ENCODE results near the gene RAB11FIP4.

Gene RAB11FIP4

DNA sequence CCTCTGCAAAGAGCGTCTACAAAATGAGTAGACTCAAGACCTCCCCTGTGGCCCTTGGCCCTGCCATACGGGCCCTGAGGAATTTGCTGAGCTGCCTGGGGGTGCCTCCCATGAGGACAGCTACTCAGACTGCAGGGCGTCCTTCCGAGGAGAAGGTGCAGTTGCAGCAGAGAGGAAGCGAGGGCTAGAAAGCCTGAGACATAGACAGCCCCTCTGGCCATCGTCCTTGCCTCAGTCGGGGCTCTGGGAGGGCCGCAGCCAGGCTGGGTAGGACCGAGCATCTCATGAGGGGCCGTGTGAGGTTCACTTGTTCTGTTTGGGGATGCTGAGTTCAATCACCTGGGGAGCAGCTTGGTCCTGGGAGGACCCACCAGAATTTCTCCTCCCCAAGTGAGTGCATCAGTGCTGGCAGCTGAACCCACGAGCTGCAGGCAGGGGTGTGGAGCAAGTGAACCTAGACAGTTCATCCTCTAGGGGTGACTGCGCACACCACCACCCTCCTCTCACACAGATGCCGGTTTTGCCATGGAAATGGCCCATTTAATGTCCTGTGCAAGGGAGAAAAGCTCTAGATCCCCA is 20.3 kb downstream of the RAB11FIP4 start:
- no peak for DNase-seq

- no peak for DNase-seq
Measured at GRCh38 chr17:31412511-31412910, 21.0 kb downstream of the RAB11FIP4 start.

GRCh38 chr17:31413081-31413799 is 21.8 kb downstream of the RAB11FIP4 start:
- DNase-seq, result no peak

DNA sequence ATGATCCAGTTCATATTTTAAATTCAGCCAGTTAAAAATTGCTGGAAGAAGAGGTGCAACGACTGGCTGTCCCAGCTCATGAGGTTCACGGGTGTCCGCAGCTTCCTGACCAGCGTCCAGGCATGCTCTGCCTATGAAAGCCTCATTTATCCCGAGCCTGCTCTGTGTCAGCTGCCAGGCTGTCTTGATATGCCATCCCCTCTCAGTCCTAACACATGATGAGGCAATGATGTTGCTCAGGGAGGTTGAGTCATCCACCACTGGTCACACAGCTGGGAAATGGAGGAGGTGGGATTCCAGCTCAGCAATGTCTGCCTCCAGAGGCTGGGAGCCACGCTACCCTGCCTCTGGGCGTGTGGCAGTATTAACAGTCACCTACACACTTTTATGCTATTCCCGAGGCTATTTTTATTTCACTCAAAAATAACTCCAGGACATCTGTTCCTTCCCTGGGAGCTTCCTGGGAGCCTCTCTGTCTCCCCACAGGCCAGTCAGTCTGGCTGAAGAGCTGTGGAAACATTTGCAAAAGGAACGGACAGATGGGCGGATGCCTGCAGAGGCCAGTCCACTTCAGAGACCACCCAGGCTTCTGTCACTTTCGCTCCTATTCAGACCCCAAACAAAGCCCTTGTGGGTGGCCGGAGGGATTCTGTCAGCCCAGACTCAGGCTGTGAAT is 22.5 kb downstream of the RAB11FIP4 start:
- no peak for DNase-seq

GRCh38 chr17:31414550-31414918 is 23.1 kb downstream of the RAB11FIP4 start:
- DNase-seq, result no peak

DNA sequence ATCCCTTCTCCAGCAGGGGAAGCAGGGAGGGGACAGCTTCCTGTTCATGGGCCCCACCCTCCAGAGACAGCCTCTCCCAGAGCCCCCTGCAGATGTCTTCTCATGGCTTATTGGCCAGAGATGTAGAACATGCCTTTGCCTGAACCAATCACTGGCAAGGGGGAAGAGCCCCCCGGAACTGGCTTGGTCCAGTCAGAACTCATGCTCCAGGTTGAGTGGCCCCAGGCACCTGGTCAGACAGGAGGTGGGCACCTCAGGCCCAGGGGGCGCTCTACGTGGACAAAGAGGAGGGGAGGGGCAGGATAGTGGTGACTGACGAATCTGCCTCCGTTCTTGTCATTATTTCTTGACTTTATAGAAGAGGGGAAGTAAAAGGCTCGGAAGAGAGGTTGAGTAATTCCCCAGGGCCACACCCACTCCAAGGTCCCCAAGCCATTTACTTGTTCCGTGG is 23.6 kb downstream of the RAB11FIP4 start:
- no peak for DNase-seq

DNA sequence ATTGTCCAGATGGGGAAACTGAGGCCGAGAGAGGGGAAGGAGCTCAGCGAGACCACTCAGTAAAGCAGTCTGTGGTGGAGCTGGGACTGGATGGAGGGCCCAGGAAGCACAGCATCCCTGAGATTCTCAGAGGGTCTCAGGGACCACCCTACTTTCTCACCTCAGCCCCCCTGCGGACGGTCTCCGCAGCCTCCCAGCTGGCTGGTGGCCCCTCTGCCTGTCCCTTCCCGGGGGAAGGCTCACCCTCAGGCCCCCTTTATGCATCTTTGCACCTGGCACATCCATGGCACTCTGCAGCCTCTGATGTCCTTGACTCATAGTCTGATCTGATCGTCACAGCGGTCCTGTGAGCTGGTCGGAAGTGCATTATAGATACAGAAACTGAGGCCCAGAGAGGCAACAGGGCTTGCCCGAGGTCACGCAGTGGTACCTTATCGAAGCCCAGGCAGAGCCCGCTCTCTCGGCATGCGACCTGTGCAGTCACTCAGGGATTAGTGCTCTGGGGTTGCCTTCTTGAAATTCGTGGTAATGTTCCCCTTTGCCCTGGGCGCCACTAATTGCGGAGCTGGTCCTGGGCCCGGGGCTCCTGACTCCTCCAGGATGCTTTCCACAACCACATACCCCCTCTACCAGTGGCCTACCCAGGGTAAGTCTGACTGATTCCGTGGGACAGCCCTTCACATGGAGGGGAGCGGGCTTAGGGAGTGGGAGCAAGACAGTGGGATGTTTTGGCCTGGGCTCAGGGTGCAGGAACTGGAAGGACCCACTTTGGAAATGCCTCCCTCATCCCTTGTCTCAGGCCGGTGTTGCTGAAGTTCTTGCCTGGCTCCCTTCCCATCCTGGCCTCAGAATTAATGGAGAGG is 24.4 kb downstream of the RAB11FIP4 start:
- no peak for DNase-seq

- no peak for DNase-seq
Measured at GRCh38 chr17:31416503-31416923, 25.0 kb downstream of the RAB11FIP4 start.

DNA sequence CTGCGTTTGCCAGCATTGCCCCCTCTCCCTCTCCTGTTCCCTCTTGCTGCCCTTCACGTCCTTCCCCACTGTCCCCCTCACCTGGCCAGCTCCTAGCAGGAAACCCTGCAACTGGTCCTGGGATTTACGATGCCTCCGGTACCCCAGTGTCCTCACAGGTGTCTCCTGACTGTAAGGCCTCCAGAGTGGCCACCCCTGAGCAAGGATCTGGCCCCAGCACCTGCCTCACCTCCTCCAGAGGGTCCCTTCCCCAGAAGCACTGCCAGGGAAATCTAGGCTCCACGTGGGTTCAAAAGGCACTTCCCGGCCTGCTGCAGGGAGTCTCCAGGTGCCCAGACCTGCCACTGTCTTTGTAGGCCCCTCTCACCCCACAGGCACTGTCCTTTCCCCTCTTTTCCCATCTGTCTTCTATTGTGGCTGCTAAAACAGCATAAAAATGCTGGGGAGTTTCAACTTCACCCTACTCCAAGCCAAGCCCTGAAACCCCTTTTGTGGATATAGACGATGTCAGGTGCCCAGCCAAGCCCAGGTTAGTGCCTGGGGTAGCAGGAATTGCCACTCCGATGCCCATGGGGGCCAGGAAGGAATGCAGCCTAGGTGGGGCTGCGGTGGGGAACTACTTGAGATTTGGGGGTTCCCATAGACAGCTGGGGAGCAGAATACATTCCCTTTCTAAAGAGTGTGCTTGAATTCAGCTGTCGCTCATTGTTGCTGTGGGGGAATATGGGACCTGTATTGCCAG is 25.7 kb downstream of the RAB11FIP4 start:
- no peak for DNase-seq

DNA sequence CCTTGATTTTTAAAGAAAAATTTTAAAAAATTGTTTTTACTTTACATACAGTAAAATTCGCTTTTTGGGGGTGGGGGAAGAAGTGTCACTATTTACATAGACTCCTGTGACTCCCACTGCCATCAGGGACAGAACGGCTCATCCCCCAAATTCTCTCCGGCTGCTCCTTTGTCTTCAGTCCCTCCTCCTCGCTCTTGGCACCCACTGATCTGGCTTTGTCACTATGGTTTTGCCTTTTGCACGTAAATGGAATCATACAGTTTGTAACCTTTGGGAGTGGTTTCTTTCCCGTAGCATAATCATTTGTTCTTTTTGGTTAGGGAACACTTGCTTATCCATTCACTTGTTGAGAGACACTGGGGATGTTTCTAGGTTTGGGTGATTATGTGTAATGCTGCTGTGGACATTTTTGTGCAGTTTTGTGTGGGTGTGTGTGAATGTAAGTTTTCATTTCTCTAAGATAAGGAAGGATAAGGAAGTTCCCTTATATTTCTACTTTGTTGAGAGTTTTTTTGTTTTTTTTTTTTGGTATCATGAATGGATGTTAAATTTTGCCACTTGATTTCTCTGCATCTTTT is 27.4 kb downstream of the RAB11FIP4 start:
- no peak for DNase-seq

GRCh38 chr17:31422443-31422842 is 31.0 kb downstream of the RAB11FIP4 start:
- no peak for DNase-seq

GRCh38 chr17:31424944-31425281 is 33.4 kb downstream of the RAB11FIP4 start:
- no peak for DNase-seq

DNA sequence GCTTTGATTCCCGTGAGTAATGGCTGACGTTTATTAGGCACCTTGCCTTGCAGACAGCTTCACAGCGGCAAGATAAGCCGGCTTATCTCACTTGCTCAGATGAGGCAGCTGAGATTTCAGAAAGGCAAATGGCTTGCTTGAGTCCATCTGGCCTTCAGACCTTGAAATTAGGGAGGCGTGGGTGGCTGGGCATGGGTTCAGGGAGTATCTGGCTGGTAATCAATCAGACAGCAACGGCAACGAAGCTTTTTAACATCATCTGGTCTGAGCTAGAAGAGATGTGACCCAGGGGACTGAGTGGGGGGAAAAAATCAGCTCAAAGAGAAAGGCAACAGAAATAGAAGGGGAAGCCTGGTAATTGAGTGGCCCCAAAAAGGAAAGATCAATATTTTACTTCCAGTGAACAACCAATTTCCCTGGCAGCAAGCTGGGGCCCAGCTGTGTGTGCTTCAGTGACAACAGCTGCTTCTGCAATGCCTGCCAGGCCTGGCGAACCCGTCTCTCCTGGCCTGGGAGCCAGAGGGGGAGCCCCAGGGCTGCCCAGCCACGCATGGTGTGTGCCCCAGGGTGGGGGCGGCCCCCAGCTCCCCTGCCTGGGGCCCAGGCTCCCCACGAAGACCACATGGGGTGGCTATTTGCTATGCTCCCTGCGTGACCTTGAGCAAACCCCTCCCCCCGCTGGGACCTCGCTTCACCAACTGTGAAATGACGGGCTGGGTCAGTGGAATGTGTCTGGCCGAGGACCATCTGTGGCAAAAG is 34.0 kb downstream of the RAB11FIP4 start:
- DNase-seq, result no peak

DNA sequence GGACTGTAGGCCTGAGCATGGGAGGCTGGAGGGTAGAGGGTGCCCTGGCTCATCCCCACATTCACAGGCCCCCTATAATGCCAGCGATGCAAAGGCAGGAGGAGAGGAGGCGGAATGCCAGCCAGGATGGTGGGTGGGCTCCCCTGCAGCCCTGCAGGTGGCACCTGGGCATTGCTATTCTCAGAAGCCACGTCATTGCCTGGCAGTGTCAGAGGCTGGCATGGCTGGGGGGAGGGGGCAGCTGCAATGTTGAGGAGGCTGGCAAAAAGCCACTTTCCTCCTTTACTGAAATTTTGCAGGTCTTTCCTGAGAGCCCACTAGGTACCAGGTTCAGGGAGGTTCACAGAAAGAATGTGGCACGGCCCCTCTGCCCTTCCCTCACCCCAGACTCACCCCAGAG is 36.2 kb downstream of the RAB11FIP4 start:
- no peak for DNase-seq

- DNase-seq, result no peak
Measured at GRCh38 chr17:31428111-31428510, 36.6 kb downstream of the RAB11FIP4 start.

- DNase-seq, result no peak
Measured at GRCh38 chr17:31428512-31428911, 37.0 kb downstream of the RAB11FIP4 start.

DNA sequence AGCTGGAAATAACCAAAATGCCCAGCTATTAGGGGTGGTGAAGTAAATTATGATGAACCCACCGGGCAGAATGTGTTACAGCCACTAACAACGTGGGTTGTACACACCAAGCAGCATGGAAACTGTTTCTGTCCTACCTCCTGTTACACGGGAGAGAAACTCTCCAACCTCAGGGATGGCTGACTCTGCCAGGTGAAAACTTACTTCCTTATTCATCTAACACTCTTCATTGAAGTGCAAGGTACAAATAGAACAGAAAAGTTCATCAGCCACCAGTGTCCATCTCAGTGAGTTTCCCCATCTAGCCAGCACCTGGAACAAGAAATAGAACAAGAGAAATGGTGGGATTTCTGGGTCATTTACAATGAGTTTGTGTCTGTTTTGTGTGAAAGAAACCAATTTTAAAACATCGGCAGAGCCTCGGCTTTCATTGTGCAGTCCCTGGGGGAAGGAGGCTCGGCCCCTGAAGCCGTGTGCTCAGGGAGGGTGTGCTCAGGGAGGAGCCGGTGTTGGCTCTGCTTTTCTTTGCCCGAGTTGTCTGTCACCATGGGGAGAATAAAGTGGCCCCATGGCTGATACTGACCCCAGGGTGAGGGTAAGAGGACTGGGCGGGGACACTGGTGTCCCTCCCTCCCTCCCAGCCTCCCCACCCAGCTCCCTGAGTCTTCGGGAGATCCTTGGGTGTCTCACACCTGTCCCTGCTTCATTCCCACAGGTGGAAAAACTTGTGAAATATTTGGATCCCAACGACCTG is 39.8 kb downstream of the RAB11FIP4 start:
- DNase-seq, result no peak

GRCh38 chr17:31431852-31432658 is 40.6 kb downstream of the RAB11FIP4 start:
- no peak for DNase-seq

DNA sequence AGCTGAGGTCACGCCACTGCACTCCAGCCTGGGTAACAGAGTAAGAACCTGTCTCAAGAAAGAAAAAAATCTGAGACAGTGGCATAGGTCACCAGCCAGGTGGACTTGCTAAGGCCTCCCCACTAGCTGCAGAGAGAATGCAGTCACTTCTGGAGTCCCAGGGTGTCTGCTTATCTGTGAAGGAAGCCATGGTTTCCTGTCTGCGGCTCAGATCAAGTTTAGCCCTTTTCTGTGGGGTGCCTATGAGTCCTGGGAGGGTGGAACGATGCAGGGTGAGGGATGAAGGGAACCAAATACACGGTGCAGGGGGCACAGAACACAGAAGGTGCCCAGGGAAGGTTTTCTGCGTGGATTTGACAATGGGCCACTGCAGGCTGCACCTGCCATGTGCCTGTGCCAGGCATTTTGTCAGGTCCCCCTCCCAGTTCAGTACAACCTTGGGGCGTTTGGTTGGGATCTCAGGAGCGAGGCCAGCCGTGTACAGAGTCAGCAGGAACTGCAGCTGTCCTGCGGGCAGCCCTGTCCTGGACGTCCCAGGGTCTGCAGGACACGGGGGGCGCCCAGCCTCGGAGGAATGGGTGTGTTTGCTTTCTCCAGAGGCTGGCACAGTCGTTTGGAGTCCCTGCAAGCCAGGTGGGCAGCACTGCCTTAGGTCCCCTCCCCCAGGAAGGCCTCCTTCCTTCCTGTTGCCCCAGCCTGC is 41.8 kb downstream of the RAB11FIP4 start:
- no peak for DNase-seq

All from DMS79 (cell line).